Measurements from ENCODE around the gene SYT9. TPM values are rescaled to one million over a fixed set of nuclear protein-coding genes. Genes with fewer than 3 reads are reported as not detected.

Gene SYT9
- total and polyA plus RNA-seq, 4 donors = 0.05 to 5.4 (median 2.6) TPM

- no peaks in the 10 kb centered on the region for H3K4me1 ChIP-seq (ENCODE audit: control insufficient read depth in 4 of 4, insufficient read depth in 4 of 4, low read length in 3 of 4)
- no peaks in the 10 kb centered on the region for H3K9me3 ChIP-seq (ENCODE audit: control insufficient read depth in 4 of 4, low read length in 3 of 4)
- WGBS = 56% methylated on average over 5 of the region's 5 CpGs
- H3K27ac ChIP-seq (ENCODE audit: low read depth in 1 of 2, low read length in 2 of 2) = no peak overlapping the region
- H3K9ac ChIP-seq (ENCODE audit: low read depth in 1 of 2, low read length in 2 of 2) = no peak overlapping the region
- H3K4me3 ChIP-seq (ENCODE audit: low read depth in 1 of 3, low read length in 3 of 3) = no peak overlapping the region
- H3K36me3 ChIP-seq (ENCODE audit: control insufficient read depth in 4 of 4, insufficient read depth in 3 of 4, low read depth in 1 of 4, low read length in 3 of 4) = no peaks in the 10 kb centered on the region
- no peak for DNase-seq (ENCODE audit: low spot score)
- peaks cover 0 to 21% (median 0%) of the 10 kb centered on the region in 4 donors for H3K27me3 ChIP-seq (ENCODE audit: control insufficient read depth in 4 of 4, insufficient read depth in 4 of 4, low read length in 3 of 4)
- TF ChIP-seq YY1 (IDR thresholded peaks at IDR 0.05) = no peak
- TF ChIP-seq FOXA2 (IDR thresholded peaks at IDR 0.05) = no peak
- no peak for TF ChIP-seq FOXA1 (IDR thresholded peaks at IDR 0.05)
Measured at GRCh38 chr11:7239877-7240276, 11.8 kb upstream of the SYT9 start.

GRCh38 chr11:7245341-7245740 is 6.4 kb upstream of the SYT9 start:
- H3K36me3 ChIP-seq (ENCODE audit: control insufficient read depth in 4 of 4, insufficient read depth in 3 of 4, low read depth in 1 of 4, low read length in 3 of 4) = no peaks in the 10 kb centered on the region
- no peak for DNase-seq (ENCODE audit: low spot score)
- no peaks in the 10 kb centered on the region for H3K27me3 ChIP-seq (ENCODE audit: control insufficient read depth in 4 of 4, insufficient read depth in 4 of 4, low read length in 3 of 4)
- TF ChIP-seq YY1 (IDR thresholded peaks at IDR 0.05) (no peak), NR2F2 (IDR thresholded peaks at IDR 0.05) (no peak), FOXA2 (IDR thresholded peaks at IDR 0.05) (no peak), GABPA (IDR thresholded peaks at IDR 0.05 in 1 of 2, conservative IDR thresholded peaks at IDR 0.05 in 1 of 2) (no peak), RXRA (IDR thresholded peaks at IDR 0.05) (no peak), RAD21 (IDR thresholded peaks at IDR 0.05) (no peak), SP1 (IDR thresholded peaks at IDR 0.05) (no peak), CTCF (IDR thresholded peaks at IDR 0.05; ENCODE audit: low read depth, low read length, missing input control) (no peak), HNF4G (IDR thresholded peaks at IDR 0.05) (no peak)
- TF ChIP-seq, protein P1, sequence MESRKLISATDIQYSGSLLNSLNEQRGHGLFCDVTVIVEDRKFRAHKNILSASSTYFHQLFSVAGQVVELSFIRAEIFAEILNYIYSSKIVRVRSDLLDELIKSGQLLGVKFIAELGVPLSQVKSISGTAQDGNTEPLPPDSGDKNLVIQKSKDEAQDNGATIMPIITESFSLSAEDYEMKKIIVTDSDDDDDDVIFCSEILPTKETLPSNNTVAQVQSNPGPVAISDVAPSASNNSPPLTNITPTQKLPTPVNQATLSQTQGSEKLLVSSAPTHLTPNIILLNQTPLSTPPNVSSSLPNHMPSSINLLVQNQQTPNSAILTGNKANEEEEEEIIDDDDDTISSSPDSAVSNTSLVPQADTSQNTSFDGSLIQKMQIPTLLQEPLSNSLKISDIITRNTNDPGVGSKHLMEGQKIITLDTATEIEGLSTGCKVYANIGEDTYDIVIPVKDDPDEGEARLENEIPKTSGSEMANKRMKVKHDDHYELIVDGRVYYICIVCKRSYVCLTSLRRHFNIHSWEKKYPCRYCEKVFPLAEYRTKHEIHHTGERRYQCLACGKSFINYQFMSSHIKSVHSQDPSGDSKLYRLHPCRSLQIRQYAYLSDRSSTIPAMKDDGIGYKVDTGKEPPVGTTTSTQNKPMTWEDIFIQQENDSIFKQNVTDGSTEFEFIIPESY (IDR thresholded peaks at IDR 0.05) = no peak
- TF ChIP-seq, protein P2, sequence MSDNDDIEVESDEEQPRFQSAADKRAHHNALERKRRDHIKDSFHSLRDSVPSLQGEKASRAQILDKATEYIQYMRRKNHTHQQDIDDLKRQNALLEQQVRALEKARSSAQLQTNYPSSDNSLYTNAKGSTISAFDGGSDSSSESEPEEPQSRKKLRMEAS (IDR thresholded peaks at IDR 0.05) = no peak
- 84% methylated on average over 3 of the region's 3 CpGs for WGBS
- no peak overlapping the region for H3K9ac ChIP-seq (ENCODE audit: low read depth in 1 of 2, low read length in 2 of 2)
- H3K9me3 ChIP-seq (ENCODE audit: control insufficient read depth in 4 of 4, low read length in 3 of 4) = no peaks in the 10 kb centered on the region
- no peak overlapping the region for H3K4me3 ChIP-seq (ENCODE audit: low read depth in 1 of 3, low read length in 3 of 3)
- no peak overlapping the region for H3K27ac ChIP-seq (ENCODE audit: low read depth in 1 of 2, low read length in 2 of 2)
- H3K4me1 ChIP-seq (ENCODE audit: control insufficient read depth in 4 of 4, insufficient read depth in 4 of 4, low read length in 3 of 4) = no peaks in the 10 kb centered on the region

GRCh38 chr11:7246179-7246578 is 5.5 kb upstream of the SYT9 start:
- no peak overlapping the region for H3K4me3 ChIP-seq (ENCODE audit: low read depth in 1 of 3, low read length in 3 of 3)
- WGBS = 67% methylated on average over 1 of the region's 1 CpG
- TF ChIP-seq, protein P1 (IDR thresholded peaks at IDR 0.05) = no peak
- no peak overlapping the region for H3K27ac ChIP-seq (ENCODE audit: low read depth in 1 of 2, low read length in 2 of 2)
- H3K36me3 ChIP-seq (ENCODE audit: control insufficient read depth in 4 of 4, insufficient read depth in 3 of 4, low read depth in 1 of 4, low read length in 3 of 4) = no peaks in the 10 kb centered on the region
- no peaks in the 10 kb centered on the region for H3K9me3 ChIP-seq (ENCODE audit: control insufficient read depth in 4 of 4, low read length in 3 of 4)
- no peak overlapping the region for H3K9ac ChIP-seq (ENCODE audit: low read depth in 1 of 2, low read length in 2 of 2)
- peaks cover 0 to under 1% (median 0%) of the 10 kb centered on the region in 4 donors for H3K4me1 ChIP-seq (ENCODE audit: control insufficient read depth in 4 of 4, insufficient read depth in 4 of 4, low read length in 3 of 4)
- H3K27me3 ChIP-seq (ENCODE audit: control insufficient read depth in 4 of 4, insufficient read depth in 4 of 4, low read length in 3 of 4) = no peaks in the 10 kb centered on the region
- DNase-seq (ENCODE audit: low spot score) = no peak

Measured in liver (tissue), 9 donors.